ENCODE measurements around the gene VIL1.

VIL1 gene

GRCh38 chr2:218444692-218445357 lies 25.9 kb downstream of the VIL1 start:
- no peak for DNase-seq (ENCODE audit: low spot score)

GRCh38 chr2:218445602-218446001 lies 26.7 kb downstream of the VIL1 start:
- no peak for DNase-seq (ENCODE audit: low spot score)

GRCh38 chr2:218446547-218446946 lies 27.6 kb downstream of the VIL1 start:
- DNase-seq (ENCODE audit: low spot score): no peak

- no peak for DNase-seq (ENCODE audit: low spot score)
Measured at GRCh38 chr2:218447072-218447471, 28.1 kb downstream of the VIL1 start.

GRCh38 chr2:218448934-218449333 lies 30.0 kb downstream of the VIL1 start:
- DNase-seq (ENCODE audit: low spot score): no peak

- no peak for DNase-seq (ENCODE audit: low spot score)
Measured at GRCh38 chr2:218452079-218452478, 33.2 kb downstream of the VIL1 start.

GRCh38 chr2:218456849-218457248 lies 37.9 kb downstream of the VIL1 start:
- DNase-seq (ENCODE audit: low spot score): no peak

GRCh38 chr2:218458598-218458997 lies 39.7 kb downstream of the VIL1 start:
- DNase-seq (ENCODE audit: low spot score): no peak

GRCh38 chr2:218465987-218466633 lies 47.2 kb downstream of the VIL1 start:
- peak; percentile 27 for DNase-seq (ENCODE audit: low spot score)

GRCh38 chr2:218470448-218470847 lies 51.5 kb downstream of the VIL1 start:
- DNase-seq (ENCODE audit: low spot score): no peak

- DNase-seq (ENCODE audit: low spot score): no peak
Measured at GRCh38 chr2:218471036-218471435, 52.1 kb downstream of the VIL1 start.

- DNase-seq (ENCODE audit: low spot score): peak; percentile 23
Measured at GRCh38 chr2:218471982-218472381, 53.1 kb downstream of the VIL1 start.

GRCh38 chr2:218472988-218473387 lies 54.1 kb downstream of the VIL1 start:
- DNase-seq (ENCODE audit: low spot score): no peak

- no peak for DNase-seq (ENCODE audit: low spot score)
Measured at GRCh38 chr2:218474527-218474926, 55.6 kb downstream of the VIL1 start.

GRCh38 chr2:218476676-218477075 lies 57.8 kb downstream of the VIL1 start:
- no peak for DNase-seq (ENCODE audit: low spot score)

- no peak for DNase-seq (ENCODE audit: low spot score)
Measured at GRCh38 chr2:218477247-218477646, 58.3 kb downstream of the VIL1 start.

GRCh38 chr2:218478544-218478943 lies 59.6 kb downstream of the VIL1 start:
- no peak for DNase-seq (ENCODE audit: low spot score)

GRCh38 chr2:218479595-218479994 lies 60.7 kb downstream of the VIL1 start:
- no peak for DNase-seq (ENCODE audit: low spot score)

GRCh38 chr2:218482651-218483050 lies 63.7 kb downstream of the VIL1 start:
- no peak for DNase-seq (ENCODE audit: low spot score)

GRCh38 chr2:218485986-218486667 lies 67.2 kb downstream of the VIL1 start:
- DNase-seq (ENCODE audit: low spot score): no peak

- no peak for DNase-seq (ENCODE audit: low spot score)
Measured at GRCh38 chr2:218500501-218501060, 81.7 kb downstream of the VIL1 start.

GRCh38 chr2:218501665-218502064 lies 82.7 kb downstream of the VIL1 start:
- peak; percentile 34 for DNase-seq (ENCODE audit: low spot score)

All from pons (tissue), 1 donor.